ENCODE data around the gene NAGLU. TPM values are rescaled to one million over a fixed set of nuclear protein-coding genes. Genes with fewer than 3 reads are reported as not detected.

NAGLU gene
- total and polyA plus RNA-seq, 10 of the 15 experiments (the other 5 are each of a cell fraction or from before 2014, with no cell fraction given): 0.23 to 27.5 (median 8.9) TPM

DNA sequence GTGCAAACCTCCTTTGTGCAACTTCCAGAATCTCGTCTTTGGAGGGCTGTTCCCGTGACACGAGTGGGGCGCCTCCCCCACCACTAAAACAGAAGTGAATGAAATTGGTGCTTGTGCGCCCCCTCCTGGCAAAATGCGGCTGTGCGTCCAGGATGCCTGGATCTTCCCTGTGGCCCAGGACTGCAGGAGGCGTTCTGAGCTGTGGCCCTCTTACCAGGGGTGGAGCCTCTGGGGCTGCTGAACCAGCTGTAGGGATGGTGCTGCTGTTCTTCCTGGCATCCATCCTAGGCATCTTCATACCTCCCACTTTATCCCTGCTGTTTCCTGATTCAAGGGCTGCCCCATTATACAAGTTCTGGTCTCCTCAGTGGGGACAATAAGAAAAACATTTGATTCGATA is 18.5 kb upstream of the NAGLU start (continued):
- TF ChIP-seq SKIL (IDR thresholded peaks at IDR 0.05; ENCODE audit: low read depth, poor library complexity, severe bottlenecking): no peak
- no peak for TF ChIP-seq YBX1 (IDR thresholded peaks at IDR 0.05)
- no peak for TF ChIP-seq MTA2 (IDR thresholded peaks at IDR 0.05; ENCODE audit: low read depth)
- TF ChIP-seq FOS (IDR thresholded peaks at IDR 0.05; ENCODE audit: borderline replicate concordance, extremely low read depth, insufficient read length): no peak
- TF ChIP-seq YY1 (IDR thresholded peaks at IDR 0.05; ENCODE audit: low read depth, low read length): peak; percentile 52
- peak; percentile 39; the same call in 1 of the 2 replicates for TF ChIP-seq BACH1 (IDR thresholded peaks at IDR 0.05; ENCODE audit: borderline replicate concordance)
- TF ChIP-seq ZNF24 (IDR thresholded peaks at IDR 0.05): peak; percentile 15; the same call in 1 of the 2 replicates
- TF ChIP-seq SMAD5 (IDR thresholded peaks at IDR 0.05; ENCODE audit: low read depth): no peak
- TF ChIP-seq RAD21 (IDR thresholded peaks at IDR 0.05; ENCODE audit: insufficient read depth, low read depth, low read length): peak; percentile 85
- no peak for TF ChIP-seq MXI1 (IDR thresholded peaks at IDR 0.05; ENCODE audit: low read depth, low read length)
- no peak for TF ChIP-seq SUPT20H (IDR thresholded peaks at IDR 0.05; ENCODE audit: borderline replicate concordance, control insufficient read depth, low read depth, low read length)
- no peak for TF ChIP-seq ZSCAN29 (IDR thresholded peaks at IDR 0.05)
- TF ChIP-seq, protein P1, sequence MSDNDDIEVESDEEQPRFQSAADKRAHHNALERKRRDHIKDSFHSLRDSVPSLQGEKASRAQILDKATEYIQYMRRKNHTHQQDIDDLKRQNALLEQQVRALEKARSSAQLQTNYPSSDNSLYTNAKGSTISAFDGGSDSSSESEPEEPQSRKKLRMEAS (IDR thresholded peaks at IDR 0.05; ENCODE audit: low read depth, low read length): no peak
- TF ChIP-seq, protein P2, sequence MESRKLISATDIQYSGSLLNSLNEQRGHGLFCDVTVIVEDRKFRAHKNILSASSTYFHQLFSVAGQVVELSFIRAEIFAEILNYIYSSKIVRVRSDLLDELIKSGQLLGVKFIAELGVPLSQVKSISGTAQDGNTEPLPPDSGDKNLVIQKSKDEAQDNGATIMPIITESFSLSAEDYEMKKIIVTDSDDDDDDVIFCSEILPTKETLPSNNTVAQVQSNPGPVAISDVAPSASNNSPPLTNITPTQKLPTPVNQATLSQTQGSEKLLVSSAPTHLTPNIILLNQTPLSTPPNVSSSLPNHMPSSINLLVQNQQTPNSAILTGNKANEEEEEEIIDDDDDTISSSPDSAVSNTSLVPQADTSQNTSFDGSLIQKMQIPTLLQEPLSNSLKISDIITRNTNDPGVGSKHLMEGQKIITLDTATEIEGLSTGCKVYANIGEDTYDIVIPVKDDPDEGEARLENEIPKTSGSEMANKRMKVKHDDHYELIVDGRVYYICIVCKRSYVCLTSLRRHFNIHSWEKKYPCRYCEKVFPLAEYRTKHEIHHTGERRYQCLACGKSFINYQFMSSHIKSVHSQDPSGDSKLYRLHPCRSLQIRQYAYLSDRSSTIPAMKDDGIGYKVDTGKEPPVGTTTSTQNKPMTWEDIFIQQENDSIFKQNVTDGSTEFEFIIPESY (IDR thresholded peaks at IDR 0.05): no peak
- peak; percentile 18; the same call in 1 of the 2 replicates for TF ChIP-seq RUNX3 (IDR thresholded peaks at IDR 0.05; ENCODE audit: low read length)
- TF ChIP-seq, protein P3, sequence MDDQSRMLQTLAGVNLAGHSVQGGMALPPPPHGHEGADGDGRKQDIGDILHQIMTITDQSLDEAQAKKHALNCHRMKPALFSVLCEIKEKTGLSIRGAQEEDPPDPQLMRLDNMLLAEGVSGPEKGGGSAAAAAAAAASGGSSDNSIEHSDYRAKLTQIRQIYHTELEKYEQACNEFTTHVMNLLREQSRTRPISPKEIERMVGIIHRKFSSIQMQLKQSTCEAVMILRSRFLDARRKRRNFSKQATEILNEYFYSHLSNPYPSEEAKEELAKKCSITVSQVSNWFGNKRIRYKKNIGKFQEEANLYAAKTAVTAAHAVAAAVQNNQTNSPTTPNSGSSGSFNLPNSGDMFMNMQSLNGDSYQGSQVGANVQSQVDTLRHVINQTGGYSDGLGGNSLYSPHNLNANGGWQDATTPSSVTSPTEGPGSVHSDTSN (IDR thresholded peaks at IDR 0.05; ENCODE audit: insufficient replicate concordance, low read depth, low read length): no peak
- TF ChIP-seq SPI1 (IDR thresholded peaks at IDR 0.05; ENCODE audit: borderline replicate concordance, insufficient read depth, low read depth, low read length): peak; percentile 34; the same call in 1 of the 2 replicates
- no peak for TF ChIP-seq ZNF687 (IDR thresholded peaks at IDR 0.05)
- peak; percentile 93 to 98 (median 98); a peak in 5 of 6 replicates for TF ChIP-seq CTCF (IDR thresholded peaks at IDR 0.05 in 2 of 3, conservative IDR thresholded peaks at IDR 0.05 in 1 of 3; ENCODE audit: control insufficient read depth in 2 of 3, extremely low read depth in 1 of 3, insufficient read depth in 1 of 3, low read depth in 3 of 3, low read length in 3 of 3)

Data from GM12878 (cell line).